Lung microvascular endothelial cell (primary cell): Measurements from ENCODE around the gene IL4R. TPM values are rescaled to one million over a fixed set of nuclear protein-coding genes. Genes with fewer than 3 reads are reported as not detected.
"Not testable (repeated sequence)": the region's sequence is repeated elsewhere in the genome, so short reads cannot be mapped to it uniquely, and the experiment has no call there.

Experiments
- DNase-seq, 2 donors: peaks; one replicate each; pipeline versions ENCODE4 v3.0.0 to v3.0.0-alpha.2; 2010; ENCODE audit warnings: low read depth in 2 of 2
- total RNA-seq: library from RNA; depleted of rRNA; stranded (reverse); fragments of >200 nt; gene quantifications from 2 replicates; pipeline ENCODE4 v1.2.1, GENCODE V29; 2014

Gene IL4R
- total RNA-seq = 10.5 and 14.8 TPM in 2 replicates

DNA sequence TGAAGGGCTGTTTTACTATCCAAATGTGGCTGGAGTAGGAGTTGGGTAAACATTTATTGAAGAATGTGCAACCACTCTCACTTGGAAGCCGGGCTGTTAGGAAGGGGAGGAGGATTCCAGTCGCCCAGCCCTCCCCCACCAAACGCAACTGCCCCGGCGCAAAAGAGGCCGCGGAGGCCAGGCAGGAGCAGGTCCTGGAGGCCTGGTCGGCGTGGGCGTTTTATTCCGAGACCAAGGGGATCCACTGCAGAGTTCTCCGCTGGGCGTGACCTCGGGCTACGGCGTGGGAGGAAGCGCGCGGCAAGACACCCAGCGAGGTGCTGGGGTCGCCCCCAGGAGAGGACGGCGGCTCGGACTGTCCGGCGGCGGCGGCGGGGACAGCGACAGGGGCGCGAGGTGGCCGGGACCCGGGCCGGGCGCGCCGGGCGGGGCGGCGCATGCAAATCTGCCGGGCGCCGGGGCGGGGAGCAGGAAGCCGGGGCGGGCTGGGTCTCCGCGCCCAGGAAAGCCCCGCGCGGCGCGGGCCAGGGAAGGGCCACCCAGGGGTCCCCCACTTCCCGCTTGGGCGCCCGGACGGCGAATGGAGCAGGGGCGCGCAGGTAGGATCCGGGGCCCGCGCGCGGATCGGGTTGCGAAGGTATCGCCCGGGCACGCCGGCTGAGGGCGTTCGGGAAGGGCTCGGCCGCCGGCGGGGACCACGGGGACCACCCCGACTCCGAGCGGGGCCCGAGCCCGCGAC, at the start of gene IL4R:
Gene IL4R (plus strand): TSS at position 553 of the 739 bp plus-strand sequence. CDS start 26,230 bp downstream, outside the sequence.
- DNase-seq = peak; percentile 61 to 82

DNA sequence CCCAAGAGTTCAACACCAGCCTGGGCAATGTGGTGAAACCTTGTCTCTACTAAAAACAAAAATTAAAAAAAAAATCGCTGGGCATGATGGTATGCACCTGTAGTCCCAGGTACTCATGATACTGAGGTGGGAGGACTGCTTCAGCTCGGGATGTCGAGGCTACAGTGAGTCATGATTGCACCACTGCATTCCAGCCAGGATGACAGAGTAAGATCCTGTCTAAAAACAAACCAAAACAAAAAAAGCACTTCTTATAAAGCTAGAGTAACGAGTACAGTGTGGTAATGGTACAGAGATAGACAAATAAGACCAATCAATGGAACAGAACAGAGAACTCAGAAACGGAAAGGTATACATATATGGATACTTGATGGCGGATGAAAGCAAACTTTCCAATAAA, 49.6 kb upstream of the IL4R start:
- peak; percentile 55 to 77 for DNase-seq

DNA sequence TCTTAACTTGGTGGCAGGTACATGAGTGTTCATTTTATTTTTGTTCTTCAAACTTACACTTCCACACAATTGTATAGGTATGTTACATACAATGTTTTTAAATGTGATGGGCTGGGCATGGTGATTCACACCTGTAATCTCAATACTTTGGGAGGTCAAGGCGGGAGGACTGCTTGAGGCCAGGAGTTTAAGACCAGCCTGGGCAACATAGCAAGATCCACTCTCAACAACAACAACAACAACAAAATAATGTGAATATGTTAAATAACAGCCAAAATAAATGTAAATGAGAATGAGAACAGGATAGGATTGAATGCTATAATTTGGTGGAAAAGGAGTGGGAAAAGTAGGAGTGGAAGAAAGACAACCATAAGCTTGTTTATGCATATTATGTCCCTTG, 47.8 kb upstream of the IL4R start:
- no peak for DNase-seq

DNA sequence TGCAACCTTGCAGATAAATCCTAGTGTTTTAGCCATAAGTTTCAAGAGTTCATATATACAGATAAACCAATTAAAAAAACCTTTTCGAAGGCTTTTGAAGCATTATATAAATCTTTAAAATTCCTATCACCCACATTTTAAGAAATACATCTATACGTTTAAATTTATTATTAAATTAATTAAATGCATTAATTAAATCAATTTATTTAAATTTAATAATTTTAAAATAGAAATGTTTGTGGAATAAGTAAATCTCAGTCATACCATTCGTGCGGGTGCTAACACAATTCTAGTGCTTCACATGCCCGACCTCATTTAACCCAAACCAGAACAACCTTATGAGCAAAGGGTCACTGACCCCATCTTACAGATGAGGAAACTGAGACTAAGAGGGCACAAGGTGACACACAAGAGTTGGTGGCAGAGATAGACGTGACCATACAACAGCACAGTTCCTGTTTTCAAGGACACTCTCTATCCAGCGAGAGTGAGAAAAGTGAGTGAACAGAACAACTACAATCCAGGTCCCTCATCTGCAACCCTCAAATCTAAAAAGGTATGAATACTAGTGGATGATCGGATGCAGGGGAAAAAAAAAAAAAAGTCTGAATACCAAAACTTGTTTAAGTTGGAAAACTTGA, 46.6 kb upstream of the IL4R start:
- no peak for DNase-seq

DNA sequence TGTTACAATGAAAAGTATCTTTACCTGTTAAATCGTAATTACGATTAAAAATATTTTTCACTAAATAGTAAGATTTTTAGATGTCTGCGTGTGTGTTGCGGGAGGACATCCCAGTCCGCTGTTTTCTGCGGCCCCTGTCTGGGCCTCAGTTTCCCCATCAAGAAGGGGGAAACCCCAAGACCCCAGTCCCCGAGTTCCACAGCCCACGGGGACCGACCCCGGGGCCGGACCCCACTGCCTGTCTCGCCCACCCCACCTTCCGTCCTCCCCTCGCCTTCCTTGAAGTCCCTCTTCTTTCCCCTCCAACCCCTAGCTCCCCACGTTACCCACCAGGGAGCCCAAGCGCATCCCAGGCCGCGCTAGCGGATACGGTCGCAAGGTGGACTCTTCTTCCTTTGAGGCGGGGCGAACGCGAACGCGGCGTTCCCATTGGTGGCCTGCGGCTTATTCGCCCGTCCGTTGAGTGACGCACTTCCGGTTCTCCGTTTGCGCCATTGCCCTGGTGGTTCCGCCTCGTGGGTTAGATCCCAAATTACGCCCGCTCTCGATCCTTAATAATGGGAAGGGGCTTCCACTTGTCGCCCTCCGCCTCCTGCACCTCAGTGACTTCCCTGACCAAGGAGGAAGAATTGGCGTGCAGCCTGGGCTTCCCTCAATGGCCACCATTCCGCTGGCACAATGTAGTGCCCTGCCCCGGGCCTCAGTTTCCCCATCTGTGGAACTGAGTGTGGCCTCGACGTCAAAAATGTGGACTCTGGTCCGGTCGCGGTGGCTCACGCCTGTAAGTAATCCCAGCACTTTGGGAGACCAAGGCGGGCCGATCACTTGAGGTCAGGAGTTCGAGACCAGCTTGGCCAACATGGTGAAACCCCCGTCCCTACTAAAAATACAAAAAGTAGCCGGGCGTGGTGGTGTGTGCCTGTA, 45.1 kb upstream of the IL4R start, which contains the start of gene NSMCE1:
Gene NSMCE1 (minus strand): TSS at position 397 of the 924 bp plus-strand sequence. CDS start 11,202 bp downstream, outside the sequence.
- peak; percentile 96 to 98 for DNase-seq

DNA sequence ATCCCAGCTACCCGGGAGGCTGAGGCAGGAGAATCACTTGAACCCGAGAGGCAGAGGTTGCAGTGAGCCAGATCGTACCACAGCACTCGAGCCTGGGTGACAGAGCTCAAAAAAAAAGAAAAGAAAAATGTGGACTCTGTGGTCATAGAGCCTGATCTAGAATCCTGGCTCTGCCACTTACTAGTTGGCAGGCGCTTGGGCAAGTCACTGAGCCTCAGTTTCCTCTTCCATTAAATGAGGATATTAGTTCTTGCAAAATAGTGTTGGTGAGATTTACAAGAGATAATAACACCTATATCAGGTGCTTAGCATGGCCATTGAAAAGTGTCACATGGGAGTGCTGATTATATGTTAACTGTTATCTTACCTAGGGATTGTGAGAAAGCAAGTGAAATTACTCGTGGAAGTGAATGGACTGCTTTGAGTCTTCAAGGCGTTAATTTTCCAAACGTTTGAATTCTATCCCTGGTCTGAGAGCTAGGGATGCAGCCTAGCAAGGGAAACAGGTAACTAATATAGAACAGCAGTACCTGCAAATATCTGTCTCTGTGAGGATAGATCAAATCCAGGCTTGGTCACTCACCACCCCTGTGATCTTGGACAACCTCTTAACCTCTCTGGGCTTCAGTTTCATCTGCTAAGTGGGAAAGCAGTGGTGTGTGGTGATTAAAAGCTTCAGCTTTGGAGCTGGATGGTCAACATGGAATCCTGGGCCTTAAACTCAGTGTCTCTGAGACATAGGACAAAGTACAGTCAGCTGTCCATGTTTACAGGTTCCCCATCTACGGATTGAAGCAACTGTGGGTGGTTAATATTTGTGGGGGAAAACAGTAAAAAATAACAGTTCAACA, 44.2 kb upstream of the IL4R start:
- no peak for DNase-seq

DNA sequence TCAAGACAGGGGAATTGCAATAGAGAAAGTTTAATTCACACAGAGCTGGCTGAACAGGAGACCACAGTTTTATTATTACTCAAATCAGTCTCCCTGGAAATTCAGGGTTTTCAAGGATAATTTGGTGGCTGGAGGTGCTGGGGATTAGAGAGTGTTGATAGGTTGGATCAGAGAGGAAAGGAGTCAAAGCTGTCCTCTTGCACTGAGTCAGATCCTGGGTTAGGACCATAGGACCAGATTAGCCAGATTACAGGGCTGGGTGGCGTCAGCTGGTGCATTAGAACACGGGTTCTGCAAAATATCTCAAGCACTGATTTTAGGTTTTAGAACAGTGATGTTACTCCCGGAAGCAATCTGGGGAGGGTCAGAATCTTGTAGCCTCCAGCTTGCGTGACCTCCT, 43.4 kb upstream of the IL4R start:
- DNase-seq = no peak

DNA sequence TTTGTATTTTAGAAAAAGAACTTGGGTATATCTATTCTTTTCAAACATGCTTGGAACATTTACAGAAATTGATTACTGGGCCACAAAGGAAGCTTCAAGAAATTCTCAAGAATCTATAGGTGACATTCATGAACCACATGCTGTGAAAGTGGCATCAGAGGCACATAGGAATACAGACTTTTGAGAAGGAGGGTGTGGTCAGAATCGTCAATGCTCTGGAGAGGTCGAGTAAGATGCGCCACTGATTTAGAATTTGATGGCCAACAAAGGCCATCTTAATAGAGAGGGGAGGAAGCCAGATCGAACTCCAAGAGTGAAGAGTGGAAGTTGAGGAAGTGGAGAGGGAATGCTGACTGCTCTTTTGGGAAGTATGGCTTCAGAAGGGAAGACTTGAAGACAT, 41.7 kb upstream of the IL4R start:
- DNase-seq = no peak

DNA sequence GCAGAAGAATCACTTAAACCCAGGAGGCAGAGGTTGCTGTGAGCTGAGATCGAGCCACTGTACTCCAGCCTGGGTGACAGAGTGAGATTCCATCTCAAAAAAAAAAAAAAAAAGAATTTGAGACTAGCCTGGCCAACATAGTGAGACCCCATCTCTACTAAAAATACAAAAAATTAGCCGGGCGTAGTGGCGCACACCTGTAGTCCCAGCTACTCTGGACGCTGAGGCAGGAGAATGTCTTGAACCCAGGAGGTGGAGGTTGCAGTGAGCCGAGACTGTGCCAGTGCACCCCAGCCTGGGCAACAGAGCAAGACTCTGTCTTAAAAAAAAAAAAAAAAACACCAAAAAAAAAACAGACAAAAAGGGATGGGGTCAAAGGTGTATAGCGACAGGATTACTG, 41.1 kb upstream of the IL4R start:
- not testable (repeated sequence) for DNase-seq

DNA sequence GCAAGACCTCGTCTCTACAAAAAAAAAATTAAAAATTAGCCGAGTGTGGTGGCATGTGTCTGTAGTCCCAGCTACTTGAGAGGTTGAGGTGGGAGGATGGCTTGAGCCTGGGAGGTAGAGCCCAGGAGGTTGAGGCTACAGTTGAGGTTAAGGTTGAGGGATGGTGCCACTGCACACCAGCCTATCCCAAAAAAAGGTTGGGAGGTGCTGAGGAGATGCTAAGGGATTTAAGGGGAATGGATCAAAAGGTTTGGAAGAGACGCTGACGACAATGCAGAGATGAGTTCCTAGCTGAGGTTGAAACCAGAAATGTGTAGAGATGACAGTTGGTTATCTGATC, 40.5 kb upstream of the IL4R start:
- no peak for DNase-seq

DNA sequence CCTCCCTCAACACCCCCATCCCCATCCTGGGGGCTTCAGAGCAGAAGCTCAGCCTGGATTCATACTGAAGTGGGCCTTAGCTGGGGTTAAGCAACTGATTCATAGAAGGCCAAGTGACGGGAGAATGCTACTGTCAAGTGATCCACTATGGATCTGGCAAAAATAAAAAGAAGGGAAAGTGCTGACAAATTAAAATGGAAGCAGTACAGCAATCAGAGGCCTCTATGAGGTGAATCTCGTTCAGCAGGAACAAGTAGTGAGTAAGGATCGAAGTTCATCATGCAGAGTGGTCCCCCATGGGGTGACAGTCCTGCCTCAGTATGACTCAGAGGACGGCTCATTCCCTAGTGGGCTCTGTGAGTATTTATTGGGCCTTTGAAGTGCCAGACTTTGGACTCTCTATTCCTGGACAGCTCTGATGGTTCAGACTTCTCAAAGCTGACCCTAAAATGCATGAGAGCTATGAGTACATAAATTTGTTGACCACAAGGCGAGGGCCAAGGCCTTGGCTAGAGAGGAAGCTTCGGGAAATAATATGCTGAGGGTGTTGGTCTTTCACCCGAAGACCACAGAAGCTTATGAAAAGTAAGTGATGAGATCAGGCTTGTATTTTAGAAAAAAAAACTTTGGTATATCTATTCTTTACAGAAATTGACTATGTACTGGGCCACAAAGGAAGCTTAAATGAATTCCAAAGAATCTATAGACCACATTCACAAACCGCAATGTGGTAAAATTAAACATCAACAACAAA, 39.9 kb upstream of the IL4R start:
- no peak for DNase-seq

DNA sequence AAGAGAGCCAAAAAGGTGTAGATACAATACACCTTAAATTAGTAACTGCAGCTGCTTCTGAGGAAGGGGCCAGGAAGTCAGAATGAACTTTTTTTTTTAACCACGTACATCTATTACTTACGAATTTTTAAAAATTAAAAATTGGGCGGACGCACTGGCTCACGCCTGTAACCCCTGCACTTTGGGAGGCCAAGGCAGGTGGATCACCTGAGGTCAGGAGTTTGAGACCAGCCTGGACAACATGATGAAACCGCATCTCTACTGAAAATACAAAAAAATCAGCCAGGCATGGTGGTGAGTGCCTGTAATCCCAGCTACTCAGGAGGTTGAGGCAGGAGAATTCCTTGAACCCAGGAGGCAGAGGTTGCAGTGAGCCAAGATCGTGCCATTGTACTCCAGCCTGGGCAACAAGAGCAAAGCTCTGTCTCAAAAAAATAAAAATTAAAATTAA, 39.3 kb upstream of the IL4R start:
- DNase-seq = not testable (repeated sequence)

DNA sequence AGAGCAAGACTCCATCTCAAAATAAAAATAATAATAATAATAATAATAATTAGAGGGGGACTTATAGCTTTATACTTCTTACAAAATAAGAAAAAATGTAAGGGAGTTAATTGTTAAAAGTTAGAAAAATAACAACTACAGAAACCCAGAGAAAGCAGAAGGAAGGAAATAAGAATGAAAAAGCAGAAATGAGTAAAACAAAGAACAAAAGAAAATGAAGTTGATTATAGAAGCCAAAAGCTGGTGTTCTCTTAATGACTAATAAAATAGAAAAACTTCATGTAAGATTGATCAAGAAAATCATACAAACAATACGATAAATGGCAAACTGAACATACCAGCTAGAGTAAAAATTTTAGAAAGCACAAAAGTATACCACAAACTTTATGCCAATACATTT, 38.4 kb upstream of the IL4R start:
- no peak for DNase-seq

DNA sequence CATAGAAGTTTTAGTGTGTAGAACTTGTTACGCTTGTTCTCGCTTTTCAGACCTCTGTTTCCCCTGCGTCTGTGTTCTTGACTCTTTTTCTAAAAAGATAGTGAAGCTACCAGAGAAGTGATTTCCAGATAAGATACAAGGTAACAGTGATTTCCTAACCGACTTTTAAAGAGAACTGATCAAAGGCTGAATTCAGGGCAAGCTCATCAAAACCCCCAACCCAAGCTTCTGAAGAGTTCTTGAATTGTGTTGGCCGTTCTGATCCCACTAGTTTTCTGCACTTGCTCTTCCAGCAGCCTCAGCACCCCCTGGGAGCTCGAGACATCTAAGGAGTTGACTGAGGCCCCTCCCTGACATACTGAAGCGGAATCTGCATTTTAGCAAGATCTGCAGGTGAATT, 32.5 kb upstream of the IL4R start:
- DNase-seq = no peak

DNA sequence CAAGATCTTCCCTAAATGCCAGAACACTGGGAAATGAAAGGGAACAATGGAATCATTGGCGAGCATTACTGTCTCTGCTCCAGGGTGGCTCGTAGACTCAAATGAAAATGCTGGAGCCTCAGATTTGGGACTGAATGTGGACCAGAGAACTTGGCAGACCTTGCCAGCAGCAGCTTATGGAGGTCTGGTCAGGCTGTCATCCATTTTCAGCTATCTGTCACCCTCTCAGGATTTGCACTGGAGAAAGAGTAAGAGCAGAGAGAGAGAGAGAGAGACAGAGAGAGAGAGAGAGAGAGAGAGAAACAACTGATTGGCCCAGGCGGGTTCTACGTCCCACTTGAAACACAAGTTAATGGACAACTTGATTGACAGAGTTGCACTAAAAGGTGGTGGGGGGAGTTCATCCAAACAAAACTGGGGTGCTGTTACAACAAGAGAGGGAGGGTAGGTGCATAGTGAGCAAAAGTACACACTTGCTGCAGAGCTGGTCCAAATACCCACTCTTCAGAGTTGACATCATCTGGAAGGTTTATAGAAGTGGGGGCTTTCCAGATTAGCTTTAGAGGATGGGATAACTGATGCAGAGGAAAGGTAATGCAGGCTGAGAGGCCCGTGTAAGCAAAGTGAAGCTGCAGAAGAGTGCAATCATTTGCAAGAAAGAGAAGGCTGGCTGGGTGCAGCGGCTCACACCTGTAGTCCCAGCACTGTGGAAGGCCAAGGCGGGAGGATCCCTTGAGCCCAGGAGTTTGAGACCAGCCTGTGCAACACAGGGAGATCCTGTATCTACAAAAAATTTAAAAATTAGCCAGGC, 28.7 kb upstream of the IL4R start:
- no peak for DNase-seq

DNA sequence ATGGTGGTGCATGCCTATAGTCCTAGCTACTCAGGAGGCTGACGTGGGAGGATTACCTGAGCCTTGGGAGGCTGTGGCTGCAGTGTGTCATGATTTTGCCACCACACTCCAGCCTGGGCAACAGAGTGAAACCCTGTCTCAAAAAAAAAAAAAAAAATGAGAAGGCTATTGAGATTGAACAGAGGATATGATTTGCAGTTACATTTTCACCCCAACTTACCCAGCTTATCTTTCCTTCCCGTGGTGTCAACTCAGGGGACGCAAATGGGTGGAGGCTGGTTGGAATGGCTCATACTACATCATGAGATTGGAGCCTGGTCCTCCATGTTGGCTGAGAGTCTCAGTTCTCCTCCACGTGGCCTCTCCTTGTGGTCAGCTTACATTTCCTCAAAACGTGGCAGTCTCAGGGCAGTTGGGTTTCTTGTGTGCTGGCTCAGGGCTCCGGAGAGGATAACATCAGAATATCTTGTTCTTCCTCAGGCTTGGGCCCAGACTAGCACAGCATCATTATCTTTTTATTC, 28.0 kb upstream of the IL4R start:
- DNase-seq = no peak

DNA sequence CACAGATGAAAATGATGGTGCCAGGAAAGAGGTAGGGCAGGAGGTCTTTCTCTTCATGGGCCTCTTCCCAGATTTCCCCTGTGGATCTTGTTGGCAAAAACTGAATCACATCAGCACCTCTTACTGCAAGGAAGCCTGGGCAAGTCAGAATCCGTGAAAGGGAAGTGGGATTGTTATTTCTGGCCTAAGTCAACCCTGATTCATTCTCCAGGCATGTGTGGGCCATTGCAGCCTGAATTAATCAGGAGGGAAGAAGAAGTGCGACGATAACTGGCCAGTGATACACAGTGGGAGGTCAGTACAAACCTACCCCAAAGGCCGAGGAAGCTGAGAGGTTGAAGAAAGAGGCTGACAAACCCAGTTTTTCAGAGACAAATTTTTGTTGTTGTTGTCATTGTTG, 27.3 kb upstream of the IL4R start:
- peak; percentile 87 to 97 for DNase-seq

DNA sequence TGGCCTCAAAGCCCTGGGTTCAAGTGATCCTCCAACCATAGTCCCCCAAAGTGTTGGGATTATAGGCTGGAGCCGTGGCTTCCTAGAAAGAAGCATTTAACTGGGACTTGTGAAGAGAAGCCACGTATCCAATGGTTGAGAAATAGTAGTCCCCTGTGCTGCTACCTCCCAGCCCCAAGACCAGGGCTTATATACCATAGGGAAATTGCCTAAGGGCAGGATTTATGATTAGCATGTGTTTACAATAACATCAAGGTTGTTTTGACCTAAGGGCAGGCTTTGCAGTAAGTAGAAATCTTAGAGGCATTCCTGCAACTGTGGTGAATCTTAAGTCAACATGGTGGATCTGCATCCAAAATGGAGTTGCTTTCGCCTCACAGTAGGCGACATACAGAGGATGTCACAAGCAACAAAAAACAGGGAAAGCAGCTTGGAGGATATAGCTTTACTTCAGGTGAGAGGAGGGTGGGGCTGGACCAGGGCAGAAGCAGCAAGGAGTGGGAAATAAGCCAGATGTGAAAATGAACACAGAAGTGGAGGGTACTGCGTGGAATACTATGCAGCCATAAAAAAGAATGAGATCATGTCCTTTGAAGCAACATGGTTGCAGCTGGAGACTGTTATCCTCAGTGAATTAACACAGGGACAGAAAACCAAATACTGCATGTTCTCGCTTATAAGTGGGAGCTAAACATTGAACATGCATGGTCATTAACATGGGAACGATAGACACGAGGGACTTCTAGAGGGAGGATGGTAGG, 26.5 kb upstream of the IL4R start:
- DNase-seq = no peak

DNA sequence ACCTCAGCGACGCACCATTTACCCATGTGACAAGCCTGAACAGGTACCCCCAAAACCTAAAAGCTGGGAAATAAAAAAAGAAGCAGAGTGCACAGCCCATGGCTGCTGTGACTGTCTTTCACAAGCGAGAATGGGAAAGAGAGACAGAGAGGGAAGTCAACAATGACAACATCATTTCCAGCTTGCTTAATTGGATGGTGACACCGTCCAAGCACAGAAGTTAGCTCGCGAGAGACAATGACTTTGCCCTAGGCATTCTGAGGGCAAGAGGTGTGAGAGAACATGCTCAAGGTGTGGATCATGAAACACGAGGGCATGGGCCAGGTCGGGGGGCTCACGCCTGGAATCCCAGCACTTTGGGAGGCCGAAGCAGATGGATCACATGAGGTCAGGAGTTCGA, 25.9 kb upstream of the IL4R start:
- DNase-seq = no peak
